Fibroblast of pulmonary artery (primary cell): Measurements from ENCODE around the gene DNAH14.

Source experiments
- DNase-seq: peaks from one replicate; pipeline ENCODE4 v3.0.0-alpha.2; 2010; ENCODE audit warnings: low read depth
- H3K4me3 ChIP-seq: replicated peaks from 2 replicates; pipeline ENCODE4 v1.5.1; 2011; ENCODE audit warnings: low read depth, mild to moderate bottlenecking, control low read depth, low read length, moderate library complexity
- CTCF ChIP-seq: IDR thresholded peaks from 2 replicates; pipeline ENCODE4 v1.5.1; 2011; ENCODE audit warnings: mild to moderate bottlenecking, control low read depth, low read length, inconsistent platforms; ENCODE audit errors: missing control alignments

Gene DNAH14

GRCh38 chr1:225442123-225442505, 512.6 kb downstream of the DNAH14 start:
- no peak for TF ChIP-seq CTCF

GRCh38 chr1:225445639-225446594, 516.4 kb downstream of the DNAH14 start:
- DNase-seq, result no peak
- no peak overlapping the region for H3K4me3 ChIP-seq
- no peak for TF ChIP-seq CTCF

More at GRCh38 chr1:225442123-225442505, 512.6 kb downstream of the DNAH14 start:
- H3K4me3 ChIP-seq, result no peak overlapping the region
- DNase-seq, result no peak

GRCh38 chr1:225446595-225446960, 517.1 kb downstream of the DNAH14 start:
- no peak for DNase-seq
- TF ChIP-seq CTCF, result no peak
- H3K4me3 ChIP-seq, result no peak overlapping the region

- no peak for DNase-seq
- no peak overlapping the region for H3K4me3 ChIP-seq
- no peak for TF ChIP-seq CTCF
Measured at GRCh38 chr1:225446981-225447615, 517.6 kb downstream of the DNAH14 start.

GRCh38 chr1:225447650-225448089, 518.2 kb downstream of the DNAH14 start:
- no peak overlapping the region for H3K4me3 ChIP-seq
- DNase-seq, result peak; percentile 58
- no peak for TF ChIP-seq CTCF

- H3K4me3 ChIP-seq, result no peak overlapping the region
- no peak for TF ChIP-seq CTCF
- no peak for DNase-seq
Measured at GRCh38 chr1:225448146-225448805, 518.8 kb downstream of the DNAH14 start.
